GM20431 (cell line): ENCODE measurements around the gene ALCAM.

ENCODE experiments used
- in situ Hi-C: fragments of 300-500 bp; cut with MseI, MboI; formaldehyde crosslinking; loops from one replicate; pipeline ENCODE4 v1.15.0; 2020; ENCODE audit warnings: low sequenced_read_pairs; ENCODE audit not compliant: unreplicated experiment

The ALCAM gene

GRCh38 chr3:105422645-105423044 is 55.9 kb downstream of the ALCAM start:
- in situ Hi-C loops = no loop called here

GRCh38 chr3:105423397-105423796 is 56.7 kb downstream of the ALCAM start:
- in situ Hi-C loops = no loop called here

- in situ Hi-C loops = no loop called here
Measured at GRCh38 chr3:105424412-105425152, 57.9 kb downstream of the ALCAM start.

GRCh38 chr3:105425153-105425502 is 58.4 kb downstream of the ALCAM start:
- in situ Hi-C loops = no loop called here

GRCh38 chr3:105427332-105427731 is 60.6 kb downstream of the ALCAM start:
- in situ Hi-C loops = no loop called here

- in situ Hi-C loops = no loop called here
Measured at GRCh38 chr3:105429034-105429762, 62.5 kb downstream of the ALCAM start.

- in situ Hi-C loops = no loop called here
Measured at GRCh38 chr3:105430455-105430854, 63.7 kb downstream of the ALCAM start.

- in situ Hi-C loops = no loop called here
Measured at GRCh38 chr3:105431200-105431599, 64.5 kb downstream of the ALCAM start.

GRCh38 chr3:105435277-105435676 is 68.6 kb downstream of the ALCAM start:
- in situ Hi-C loops = no loop called here

GRCh38 chr3:105436687-105437086 is 70.0 kb downstream of the ALCAM start:
- in situ Hi-C loops = no loop called here

- in situ Hi-C loops = no loop called here
Measured at GRCh38 chr3:105440113-105440512, 73.4 kb downstream of the ALCAM start.

GRCh38 chr3:105444725-105445124 is 78.0 kb downstream of the ALCAM start:
- in situ Hi-C loops = no loop called here

- in situ Hi-C loops = no loop called here
Measured at GRCh38 chr3:105448338-105448982, 81.8 kb downstream of the ALCAM start.

GRCh38 chr3:105449414-105449813 is 82.7 kb downstream of the ALCAM start:
- in situ Hi-C loops = no loop called here

GRCh38 chr3:105456017-105456416 is 89.3 kb downstream of the ALCAM start:
- in situ Hi-C loops = no loop called here

GRCh38 chr3:105458518-105459215 is 92.0 kb downstream of the ALCAM start:
- in situ Hi-C loops = no loop called here

GRCh38 chr3:105459566-105460290 is 93.0 kb downstream of the ALCAM start:
- in situ Hi-C loops = no loop called here

GRCh38 chr3:105463620-105464019 is 96.9 kb downstream of the ALCAM start:
- in situ Hi-C loops = no loop called here

GRCh38 chr3:105465251-105465853 is 98.6 kb downstream of the ALCAM start:
- in situ Hi-C loops = no loop called here

- in situ Hi-C loops = no loop called here
Measured at GRCh38 chr3:105466072-105466471, 99.4 kb downstream of the ALCAM start.
